Spinal cord (tissue), 10 donors: Measurements from ENCODE around the gene TNRC6C. TPM values are rescaled to one million over a fixed set of nuclear protein-coding genes. Genes with fewer than 3 reads are reported as not detected.
"Not testable (repeated sequence)": the region's sequence is repeated elsewhere in the genome, so short reads cannot be mapped to it uniquely, and the experiment has no call there.

ENCODE experiments used
- DNase-seq, 6 donors: peaks; one replicate each; pipeline versions ENCODE4 v3.0.0 to v3.0.0-alpha.2; 2013 to 2015; ENCODE audit warnings: low spot score in 6 of 6, low read depth in 4 of 6
- H3K27ac ChIP-seq: one replicate; pipeline ENCODE4 v1.5.1; 2013; ENCODE audit warnings: low read depth, low read length, control low read depth
- H3K27me3 ChIP-seq: one replicate; pipeline ENCODE4 v1.6.1; 2013; ENCODE audit warnings: low read length; ENCODE audit not compliant: control insufficient read depth, insufficient read depth
- H3K36me3 ChIP-seq: one replicate; pipeline ENCODE4 v1.6.1; 2013; ENCODE audit warnings: low read length; ENCODE audit not compliant: control insufficient read depth, insufficient read depth
- H3K4me1 ChIP-seq: one replicate; pipeline ENCODE4 v1.6.1; 2013; ENCODE audit warnings: low read length; ENCODE audit not compliant: control insufficient read depth, insufficient read depth
- H3K4me3 ChIP-seq: one replicate; pipeline ENCODE4 v1.5.1; 2013; ENCODE audit warnings: low read depth, low read length, control low read depth
- H3K9me3 ChIP-seq: one replicate; pipeline ENCODE4 v1.6.1; 2013; ENCODE audit warnings: low read length; ENCODE audit not compliant: control insufficient read depth, insufficient read depth
- WGBS: methylation state at CpG from one replicate; pipeline ENCODE4 v1.1.5; 2013; ENCODE audit warnings: missing lambda C conversion rate; ENCODE audit not compliant: insufficient coverage; 5-methylcytosine and 5-hydroxymethylcytosine counted together
- polyA plus RNA-seq, 2 donors: library from polyadenylated mRNA; unstranded; fragments of 120-200 nt; gene quantifications; one replicate each; pipeline ENCODE4 v1.2.1, GENCODE V29; 2013; ENCODE audit not compliant: insufficient read length in 2 of 2
- total RNA-seq, 2 donors: library from RNA; depleted of rRNA in 1 of 2; stranded (reverse); fragments of 120-200 nt in 1 of 2; fragments of >200 nt in 1 of 2; gene quantifications; one replicate each; pipeline versions ENCODE4 v1.2.3 to v1.2.4, GENCODE V29; 2013 to 2014
- donor health status: healthy.

TNRC6C gene
- total and polyA plus RNA-seq, 4 donors: 21.5 to 31.8 (median 26.3) TPM

- Histone ChIP-seq H3K9me3 (no peaks in the 10 kb centered on the region), H3K27ac (no peak overlapping the region), H3K27me3 (no peaks in the 10 kb centered on the region), H3K36me3 (no peaks in the 10 kb centered on the region), H3K4me3 (no peak overlapping the region), H3K4me1 (peaks cover 4% of the 10 kb centered on the region)
- 86% methylated on average over 1 of the region's 3 CpGs for WGBS
- DNase-seq: no peak
These were observed 31.8 kb downstream of the TNRC6C start for GRCh38 chr17:77990301-77990700.

GRCh38 chr17:77993735-77994134 is 35.2 kb downstream of the TNRC6C start:
- not testable (repeated sequence) for H3K4me3 ChIP-seq

GRCh38 chr17:77995146-77995852 is 36.8 kb downstream of the TNRC6C start:
- Histone ChIP-seq H3K4me1 (peaks cover 4% of the 10 kb centered on the region), H3K9me3 (no peaks in the 10 kb centered on the region), H3K27me3 (no peaks in the 10 kb centered on the region), H3K36me3 (no peaks in the 10 kb centered on the region), H3K4me3 (no peak overlapping the region), H3K27ac (no peak overlapping the region)
- peak in 2 of 6 donors; percentile 58 to 64 for DNase-seq
- 36% methylated on average over 4 of the region's 6 CpGs for WGBS

More at GRCh38 chr17:77993735-77994134, 35.2 kb downstream of the TNRC6C start:
- not testable (repeated sequence) for DNase-seq, H3K9me3 ChIP-seq, H3K36me3 ChIP-seq, H3K27ac ChIP-seq, H3K4me1 ChIP-seq, H3K27me3 ChIP-seq
- WGBS: 88% methylated on average over 5 of the region's 7 CpGs

GRCh38 chr17:77996256-77996655 is 37.8 kb downstream of the TNRC6C start:
- WGBS: 84% methylated on average over 3 of the region's 3 CpGs
- H3K4me1 ChIP-seq: peaks cover 4% of the 10 kb centered on the region
- H3K27ac ChIP-seq: no peak overlapping the region
- no peak for DNase-seq
- no peak overlapping the region for H3K4me3 ChIP-seq
- H3K27me3 ChIP-seq: no peaks in the 10 kb centered on the region
- no peaks in the 10 kb centered on the region for H3K36me3 ChIP-seq
- no peaks in the 10 kb centered on the region for H3K9me3 ChIP-seq

- Histone ChIP-seq H3K4me1 (peaks cover 4% of the 10 kb centered on the region), H3K27ac (no peak overlapping the region)
- WGBS: 90% methylated on average over 4 of the region's 7 CpGs
These were observed 41.1 kb downstream of the TNRC6C start for GRCh38 chr17:77999413-78000173.

GRCh38 chr17:78000341-78000740 is 41.8 kb downstream of the TNRC6C start:
- no peaks in the 10 kb centered on the region for H3K27me3 ChIP-seq
- no CpG with 5 or more reads among the region's 3 CpGs for WGBS
- no peaks in the 10 kb centered on the region for H3K36me3 ChIP-seq
- H3K4me1 ChIP-seq: no peaks in the 10 kb centered on the region
- no peak for DNase-seq
- H3K4me3 ChIP-seq: no peak overlapping the region
- H3K9me3 ChIP-seq: no peaks in the 10 kb centered on the region
- H3K27ac ChIP-seq: no peak overlapping the region

More at GRCh38 chr17:77999413-78000173, 41.1 kb downstream of the TNRC6C start:
- H3K27me3 ChIP-seq: no peaks in the 10 kb centered on the region
- no peaks in the 10 kb centered on the region for H3K9me3 ChIP-seq
- H3K4me3 ChIP-seq: no peak overlapping the region
- no peaks in the 10 kb centered on the region for H3K36me3 ChIP-seq
- DNase-seq: no peak

GRCh38 chr17:78001182-78001581 is 42.7 kb downstream of the TNRC6C start:
- H3K4me3 ChIP-seq: no peak overlapping the region
- no CpG with 5 or more reads among the region's 3 CpGs for WGBS
- no peak overlapping the region for H3K27ac ChIP-seq
- DNase-seq: no peak
- H3K36me3 ChIP-seq: no peaks in the 10 kb centered on the region
- H3K27me3 ChIP-seq: no peaks in the 10 kb centered on the region
- no peaks in the 10 kb centered on the region for H3K4me1 ChIP-seq
- H3K9me3 ChIP-seq: no peaks in the 10 kb centered on the region

- no peak for DNase-seq
- H3K4me1 ChIP-seq: no peaks in the 10 kb centered on the region
- 76% methylated on average over 2 of the region's 3 CpGs for WGBS
These were observed 43.1 kb downstream of the TNRC6C start for GRCh38 chr17:78001612-78002011.

GRCh38 chr17:78002166-78002565 is 43.7 kb downstream of the TNRC6C start:
- H3K4me1 ChIP-seq: no peaks in the 10 kb centered on the region
- WGBS: 83% methylated on average over 1 of the region's 4 CpGs

More at GRCh38 chr17:78001612-78002011, 43.1 kb downstream of the TNRC6C start:
- no peaks in the 10 kb centered on the region for H3K27me3 ChIP-seq
- H3K36me3 ChIP-seq: no peaks in the 10 kb centered on the region
- H3K27ac ChIP-seq: no peak overlapping the region
- no peak overlapping the region for H3K4me3 ChIP-seq
- no peaks in the 10 kb centered on the region for H3K9me3 ChIP-seq

More at GRCh38 chr17:78002166-78002565, 43.7 kb downstream of the TNRC6C start:
- Histone ChIP-seq H3K36me3 (no peaks in the 10 kb centered on the region), H3K4me3 (no peak overlapping the region), H3K9me3 (no peaks in the 10 kb centered on the region), H3K27ac (no peak overlapping the region), H3K27me3 (no peaks in the 10 kb centered on the region)
- no peak for DNase-seq
